PC-3 (cell line): ENCODE results near the gene C19orf53.

ENCODE experiments used
- CTCF ChIP-seq: fragments of 300-600 bp; sonication (generic); conservative IDR thresholded peaks from 2 replicates; pipeline ENCODE4 v1.5.1; 2017; ENCODE audit warnings: antibody characterized with exemption, low read depth, mild to moderate bottlenecking, low read length
- EZH2 ChIP-seq: fragments of 300-600 bp; sonication (generic); IDR thresholded peaks from one replicate; pipeline ENCODE4 v1.6.1; 2017; ENCODE audit warnings: antibody characterized with exemption, mild to moderate bottlenecking, low read length; ENCODE audit not compliant: unreplicated experiment

GRCh38 chr19:13821292-13821691 is 47.0 kb downstream of the C19orf53 start:
- TF ChIP-seq CTCF, result no peak
- TF ChIP-seq EZH2, result no peak
